Measurements from ENCODE around the gene CPLX1. TPM values are rescaled to one million over a fixed set of nuclear protein-coding genes. Genes with fewer than 3 reads are reported as not detected.

Gene CPLX1
- total and polyA plus RNA-seq, 3 donors from 2014 or later, result 4.4 to 8.2 (median 5.5) TPM

DNA sequence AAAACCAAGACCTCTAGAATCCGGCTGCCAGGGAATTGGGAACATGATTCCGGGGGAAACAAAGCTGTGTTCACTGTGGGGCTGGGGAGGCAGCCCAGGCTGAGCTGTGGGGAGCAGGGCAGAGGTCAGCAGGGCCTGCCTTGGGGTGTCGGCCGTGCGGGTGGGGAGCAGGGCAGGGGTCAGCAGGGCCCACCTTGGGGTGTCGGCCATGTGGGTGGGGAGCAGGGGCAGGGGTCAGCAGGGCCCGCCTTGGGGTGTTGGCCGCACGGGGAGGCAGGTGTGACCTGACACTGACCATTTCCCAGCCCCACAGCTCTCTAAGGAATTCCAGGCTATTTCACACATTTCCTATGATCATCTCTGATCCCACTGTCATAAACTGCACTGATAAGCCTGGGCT, 45.6 kb upstream of the CPLX1 start:
- no peak for TF ChIP-seq POLR2A (IDR thresholded peaks at IDR 0.05)
- TF ChIP-seq, protein P1, sequence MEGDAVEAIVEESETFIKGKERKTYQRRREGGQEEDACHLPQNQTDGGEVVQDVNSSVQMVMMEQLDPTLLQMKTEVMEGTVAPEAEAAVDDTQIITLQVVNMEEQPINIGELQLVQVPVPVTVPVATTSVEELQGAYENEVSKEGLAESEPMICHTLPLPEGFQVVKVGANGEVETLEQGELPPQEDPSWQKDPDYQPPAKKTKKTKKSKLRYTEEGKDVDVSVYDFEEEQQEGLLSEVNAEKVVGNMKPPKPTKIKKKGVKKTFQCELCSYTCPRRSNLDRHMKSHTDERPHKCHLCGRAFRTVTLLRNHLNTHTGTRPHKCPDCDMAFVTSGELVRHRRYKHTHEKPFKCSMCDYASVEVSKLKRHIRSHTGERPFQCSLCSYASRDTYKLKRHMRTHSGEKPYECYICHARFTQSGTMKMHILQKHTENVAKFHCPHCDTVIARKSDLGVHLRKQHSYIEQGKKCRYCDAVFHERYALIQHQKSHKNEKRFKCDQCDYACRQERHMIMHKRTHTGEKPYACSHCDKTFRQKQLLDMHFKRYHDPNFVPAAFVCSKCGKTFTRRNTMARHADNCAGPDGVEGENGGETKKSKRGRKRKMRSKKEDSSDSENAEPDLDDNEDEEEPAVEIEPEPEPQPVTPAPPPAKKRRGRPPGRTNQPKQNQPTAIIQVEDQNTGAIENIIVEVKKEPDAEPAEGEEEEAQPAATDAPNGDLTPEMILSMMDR (IDR thresholded peaks at IDR 0.05), result no peak
- H3K27me3 ChIP-seq, result no peaks in the 10 kb centered on the region
- intact Hi-C loops (cut with DNase I; ENCODE audit: low total_unique reads), result no loop called here
- DNase-seq, result no peak
- H3K36me3 ChIP-seq (ENCODE audit: low read depth, missing control alignments), result peaks cover 5% of the 10 kb centered on the region
- no peak overlapping the region for H3K27ac ChIP-seq
- no peak overlapping the region for H3K4me3 ChIP-seq
- WGBS, 2 donors, result 81 to 94% methylated on average over 6 to 9 of the region's 9 CpGs
- no peaks in the 10 kb centered on the region for H3K9me3 ChIP-seq
- H3K4me1 ChIP-seq, result no peaks in the 10 kb centered on the region

DNA sequence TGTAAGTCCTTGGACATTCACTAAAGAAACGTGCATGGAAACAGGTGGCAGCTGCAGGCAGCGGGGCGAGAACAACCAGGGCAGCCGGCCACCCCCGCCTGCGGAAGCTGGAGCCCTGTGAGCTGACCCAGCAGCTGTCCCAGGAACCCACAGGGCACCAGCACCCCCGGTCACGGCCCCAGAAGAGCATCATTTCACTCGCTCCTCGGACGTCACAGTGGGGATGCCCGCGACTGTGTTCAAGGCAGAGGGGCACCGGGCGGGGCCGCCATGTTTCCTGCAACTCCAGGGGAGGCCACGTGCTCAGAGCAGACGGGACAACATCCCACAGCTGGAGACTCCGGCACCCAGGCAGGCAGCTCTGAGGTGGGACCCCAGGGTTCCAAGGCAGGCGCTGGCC, 45.0 kb upstream of the CPLX1 start:
- H3K9me3 ChIP-seq, result no peaks in the 10 kb centered on the region
- H3K27ac ChIP-seq, result no peak overlapping the region
- DNase-seq, result no peak
- peaks cover 5% of the 10 kb centered on the region for H3K36me3 ChIP-seq (ENCODE audit: low read depth, missing control alignments)
- no peak overlapping the region for H3K4me3 ChIP-seq
- intact Hi-C loops (cut with DNase I; ENCODE audit: low total_unique reads), result no loop called here
- WGBS, 2 donors, result 87 to 92% methylated on average over 2 to 20 of the region's 20 CpGs
- H3K27me3 ChIP-seq, result no peaks in the 10 kb centered on the region
- no peaks in the 10 kb centered on the region for H3K4me1 ChIP-seq
- no peak for TF ChIP-seq POLR2A (IDR thresholded peaks at IDR 0.05)
- TF ChIP-seq, protein P1 (IDR thresholded peaks at IDR 0.05), result no peak

DNA sequence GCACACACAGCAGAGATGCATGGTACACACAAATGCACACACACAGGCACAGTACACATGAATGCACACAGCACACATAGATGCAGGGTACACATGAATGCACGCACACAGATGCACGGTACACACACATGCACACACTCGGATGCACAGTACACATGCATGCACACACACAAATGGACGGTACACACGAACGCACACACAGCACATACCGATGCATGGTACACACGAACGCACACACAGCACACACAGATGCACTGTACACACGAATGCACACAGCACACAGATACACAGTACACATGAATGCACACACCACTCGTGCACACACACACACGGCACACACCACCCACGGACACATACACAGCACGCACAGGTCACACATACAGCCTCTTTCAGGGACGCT, 43.8 kb upstream of the CPLX1 start:
- TF ChIP-seq POLR2A (IDR thresholded peaks at IDR 0.05), result no peak
- TF ChIP-seq, protein P1 (IDR thresholded peaks at IDR 0.05), result no peak
- Histone ChIP-seq H3K9me3 (no peaks in the 10 kb centered on the region), H3K27ac (no peak overlapping the region), H3K27me3 (no peaks in the 10 kb centered on the region), H3K4me3 (no peak overlapping the region), H3K36me3 (ENCODE audit: low read depth, missing control alignments) (no peaks in the 10 kb centered on the region), H3K4me1 (no peaks in the 10 kb centered on the region)
- 94 to 95% methylated on average over 14 to 15 of the region's 15 CpGs for WGBS, 2 donors
- intact Hi-C loops (cut with DNase I; ENCODE audit: low total_unique reads), result no loop called here
- DNase-seq, result no peak

DNA sequence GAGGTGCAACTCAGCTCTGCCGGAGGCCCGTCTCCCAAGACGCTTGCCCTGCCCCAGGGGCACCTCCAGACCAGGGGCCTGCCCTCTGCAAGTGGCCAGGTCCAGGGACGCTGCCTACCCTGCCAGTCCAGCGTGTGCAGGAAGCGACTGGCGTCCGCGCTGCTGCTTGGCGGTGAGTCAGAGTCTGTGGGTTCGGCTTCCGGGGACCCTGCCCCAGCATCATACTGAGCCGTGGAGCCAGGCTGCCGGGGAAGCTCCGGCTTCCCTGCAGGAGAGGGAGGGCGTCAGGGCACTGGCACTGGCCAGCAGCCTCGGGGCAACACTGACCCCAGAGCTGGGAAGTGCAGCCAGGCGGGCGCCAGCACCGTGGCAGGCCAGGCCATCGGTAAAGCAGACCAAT, 42.5 kb upstream of the CPLX1 start:
- TF ChIP-seq, protein P1 (IDR thresholded peaks at IDR 0.05), result no peak
- TF ChIP-seq POLR2A (IDR thresholded peaks at IDR 0.05), result no peak
- Histone ChIP-seq H3K4me3 (no peak overlapping the region), H3K27me3 (no peaks in the 10 kb centered on the region), H3K27ac (no peak overlapping the region), H3K4me1 (no peaks in the 10 kb centered on the region), H3K36me3 (ENCODE audit: low read depth, missing control alignments) (no peaks in the 10 kb centered on the region), H3K9me3 (no peaks in the 10 kb centered on the region)
- DNase-seq, result no peak
- intact Hi-C loops (cut with DNase I; ENCODE audit: low total_unique reads), result no loop called here
- 98 to 100% methylated on average over 1 to 21 of the region's 21 CpGs for WGBS, 2 donors

DNA sequence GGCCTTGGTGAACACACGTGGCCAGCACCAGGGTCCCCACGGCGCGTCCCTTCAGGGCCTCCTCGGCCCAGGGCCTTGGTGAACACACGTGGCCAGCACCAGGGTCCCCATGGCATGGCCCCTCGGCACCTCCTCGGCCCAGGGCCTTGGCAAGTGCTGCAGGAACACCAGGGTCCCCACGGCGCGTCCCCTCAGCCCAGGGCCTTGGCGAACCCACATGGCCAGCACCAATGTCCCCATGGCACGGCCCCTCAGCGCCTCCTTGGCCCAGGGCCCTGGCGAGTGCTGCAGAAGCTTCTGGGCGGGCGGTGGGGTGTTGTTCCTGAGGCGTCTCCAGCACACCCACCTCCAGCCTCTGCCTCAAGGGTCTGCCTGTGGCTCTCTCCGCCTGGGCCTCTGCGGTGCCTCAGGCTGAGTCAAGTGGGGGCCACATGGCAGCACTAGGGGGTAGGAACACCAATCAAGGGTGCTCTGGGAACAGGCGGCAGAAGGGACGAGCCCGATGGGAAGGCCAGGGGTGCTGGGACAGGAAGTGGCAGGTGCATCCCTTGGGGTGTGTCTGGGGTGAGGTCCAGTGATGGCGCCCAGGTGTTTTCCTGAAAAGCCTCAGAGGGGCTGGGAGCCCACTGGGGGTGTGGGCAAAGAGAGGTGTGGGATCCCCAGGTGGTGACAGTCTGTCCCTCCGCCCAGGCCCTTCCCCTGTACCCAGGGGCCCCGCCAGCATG, 41.8 kb upstream of the CPLX1 start:
- intact Hi-C loops (cut with DNase I; ENCODE audit: low total_unique reads), result no loop called here
- no peaks in the 10 kb centered on the region for H3K36me3 ChIP-seq (ENCODE audit: low read depth, missing control alignments)

More for the DNA sequence above, 41.8 kb upstream of the CPLX1 start:
- H3K27ac ChIP-seq, result no peak overlapping the region
- H3K9me3 ChIP-seq, result no peaks in the 10 kb centered on the region
- no peak overlapping the region for H3K4me3 ChIP-seq
- H3K27me3 ChIP-seq, result no peaks in the 10 kb centered on the region
- no peaks in the 10 kb centered on the region for H3K4me1 ChIP-seq
- TF ChIP-seq, protein P1 (IDR thresholded peaks at IDR 0.05), result no peak
- no peak for TF ChIP-seq POLR2A (IDR thresholded peaks at IDR 0.05)
- DNase-seq, result no peak
- WGBS, 2 donors, result 87 to 96% methylated on average over 6 to 26 of the region's 26 CpGs

Data from testis (tissue), 3 donors.